ENCODE measurements around the gene ATOSA.

The ATOSA gene

DNA sequence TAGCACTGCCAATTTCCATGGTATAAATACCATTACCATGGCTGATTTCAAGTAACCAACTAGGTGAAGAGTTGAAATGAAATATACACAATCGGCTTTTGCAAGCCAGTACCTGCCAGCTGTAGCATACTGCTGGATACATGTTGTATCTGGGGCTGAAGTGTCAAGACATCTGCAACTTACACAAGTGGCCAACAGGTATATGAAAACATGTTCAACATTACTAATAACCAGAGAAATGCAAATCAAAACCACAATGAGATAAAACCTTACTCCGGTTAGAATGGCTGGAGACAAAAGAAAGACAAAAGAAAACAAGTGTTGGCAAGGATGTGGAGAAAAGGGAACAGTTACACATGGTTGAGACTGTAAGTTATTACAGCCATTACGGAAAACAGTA, 11.6 kb downstream of the ATOSA start:
- no peak overlapping the region for H3K4me3 ChIP-seq (ENCODE audit: low read length)
- no peak for DNase-seq (ENCODE audit: low read depth)
- TF ChIP-seq, protein P1, sequence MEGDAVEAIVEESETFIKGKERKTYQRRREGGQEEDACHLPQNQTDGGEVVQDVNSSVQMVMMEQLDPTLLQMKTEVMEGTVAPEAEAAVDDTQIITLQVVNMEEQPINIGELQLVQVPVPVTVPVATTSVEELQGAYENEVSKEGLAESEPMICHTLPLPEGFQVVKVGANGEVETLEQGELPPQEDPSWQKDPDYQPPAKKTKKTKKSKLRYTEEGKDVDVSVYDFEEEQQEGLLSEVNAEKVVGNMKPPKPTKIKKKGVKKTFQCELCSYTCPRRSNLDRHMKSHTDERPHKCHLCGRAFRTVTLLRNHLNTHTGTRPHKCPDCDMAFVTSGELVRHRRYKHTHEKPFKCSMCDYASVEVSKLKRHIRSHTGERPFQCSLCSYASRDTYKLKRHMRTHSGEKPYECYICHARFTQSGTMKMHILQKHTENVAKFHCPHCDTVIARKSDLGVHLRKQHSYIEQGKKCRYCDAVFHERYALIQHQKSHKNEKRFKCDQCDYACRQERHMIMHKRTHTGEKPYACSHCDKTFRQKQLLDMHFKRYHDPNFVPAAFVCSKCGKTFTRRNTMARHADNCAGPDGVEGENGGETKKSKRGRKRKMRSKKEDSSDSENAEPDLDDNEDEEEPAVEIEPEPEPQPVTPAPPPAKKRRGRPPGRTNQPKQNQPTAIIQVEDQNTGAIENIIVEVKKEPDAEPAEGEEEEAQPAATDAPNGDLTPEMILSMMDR (conservative IDR thresholded peaks at IDR 0.05; ENCODE audit: low read depth, low read length) = no peak

DNA sequence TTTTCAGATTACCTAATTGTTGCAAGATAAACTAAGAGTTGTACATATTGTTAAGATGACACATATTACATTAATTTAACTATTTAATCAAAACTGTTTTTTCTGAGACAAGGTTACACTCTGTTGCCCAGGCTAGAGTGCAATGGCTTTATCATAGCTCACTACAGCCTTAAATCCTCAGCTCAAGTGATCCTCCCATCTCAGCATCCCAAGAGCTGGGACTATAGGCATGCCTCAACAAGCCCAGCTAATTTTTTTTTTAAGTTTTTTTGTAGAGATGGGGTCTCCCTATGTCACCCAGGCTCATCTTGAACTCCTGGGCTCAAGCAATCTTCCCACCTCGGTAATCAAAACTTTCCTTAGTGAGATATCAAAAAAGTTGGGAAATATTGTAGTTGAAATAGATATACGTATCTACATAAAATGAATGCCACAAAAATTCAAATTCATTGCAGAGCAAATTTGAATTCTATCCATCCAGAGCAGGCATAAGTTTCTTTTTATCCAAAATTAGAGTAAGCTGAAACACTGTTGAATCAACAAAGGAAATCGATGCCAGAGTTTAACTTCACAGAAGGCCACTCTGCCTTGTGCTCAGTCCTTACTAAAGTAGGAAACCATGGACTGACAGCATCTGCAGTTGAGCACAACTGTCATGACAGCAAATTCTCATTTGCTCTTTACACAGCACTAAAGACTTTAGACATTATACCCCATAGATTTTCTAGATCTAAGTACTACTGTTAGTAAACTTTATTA, 15.5 kb downstream of the ATOSA start:
- TF ChIP-seq, protein P1 (conservative IDR thresholded peaks at IDR 0.05; ENCODE audit: low read depth, low read length) = no peak
- no peak for DNase-seq (ENCODE audit: low read depth)
- H3K4me3 ChIP-seq (ENCODE audit: low read length) = no peak overlapping the region

DNA sequence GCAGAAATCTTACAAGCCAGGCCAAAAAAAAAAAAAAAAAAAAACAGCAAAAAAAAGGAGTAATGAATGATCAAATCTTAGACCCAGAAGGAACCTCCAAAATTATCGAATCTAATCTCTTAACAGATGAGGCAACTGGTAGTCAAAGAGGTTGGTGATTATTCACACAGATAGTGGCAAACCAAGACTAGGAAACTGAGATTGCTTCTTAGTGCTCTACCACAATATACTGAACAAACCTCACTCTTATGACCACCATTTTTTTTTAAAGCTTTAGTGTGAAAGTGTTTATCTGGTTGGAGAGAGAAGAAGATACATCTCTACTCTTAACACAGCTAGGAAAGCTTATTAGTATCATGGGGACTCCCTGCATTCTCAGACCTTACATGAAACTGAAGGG, 17.3 kb downstream of the ATOSA start:
- TF ChIP-seq, protein P1 (conservative IDR thresholded peaks at IDR 0.05; ENCODE audit: low read depth, low read length) = no peak
- no peak overlapping the region for H3K4me3 ChIP-seq (ENCODE audit: low read length)

DNA sequence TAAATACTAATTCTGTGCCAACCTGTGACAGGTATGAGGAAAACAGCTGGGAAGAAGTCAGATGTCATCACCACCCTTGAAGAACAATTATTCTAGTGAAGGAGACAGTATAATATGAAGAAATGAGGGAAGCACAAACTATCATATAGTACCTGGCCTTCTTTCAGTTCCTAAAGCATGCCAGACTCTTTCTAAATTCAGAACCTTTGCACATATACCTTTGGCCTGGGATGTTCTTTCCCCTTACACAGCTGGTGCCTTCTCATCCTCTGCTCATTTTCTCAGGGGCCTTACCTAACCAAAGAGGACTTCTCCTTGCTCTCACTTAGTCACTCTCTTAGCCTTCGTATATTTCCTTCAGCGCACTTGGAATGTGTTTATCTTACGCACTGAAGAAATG, 19.0 kb downstream of the ATOSA start:
- H3K4me3 ChIP-seq (ENCODE audit: low read length) = no peak overlapping the region
- no peak for DNase-seq (ENCODE audit: low read depth)
- TF ChIP-seq, protein P1 (conservative IDR thresholded peaks at IDR 0.05; ENCODE audit: low read depth, low read length) = no peak

More for the DNA sequence above, 17.3 kb downstream of the ATOSA start:
- DNase-seq (ENCODE audit: low read depth) = no peak

DNA sequence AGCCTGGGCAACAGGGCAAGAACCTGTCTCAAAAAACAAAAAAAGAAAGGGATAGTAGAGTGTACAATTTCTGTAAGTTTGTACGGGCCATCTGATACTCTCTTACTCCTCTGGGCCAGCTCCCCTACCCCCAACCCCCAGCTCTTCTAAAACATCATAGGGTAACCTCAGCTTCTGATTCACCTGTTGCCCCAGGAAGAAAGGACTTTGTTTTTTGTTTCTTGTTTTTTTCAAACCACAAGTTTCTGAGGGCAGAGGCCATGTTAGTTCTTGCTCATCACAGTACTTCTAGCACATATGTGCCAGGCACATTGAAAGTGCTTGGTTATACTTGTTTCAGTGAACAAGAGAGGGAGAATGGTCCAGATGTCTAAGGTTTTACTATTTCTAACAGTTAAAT, 20.2 kb downstream of the ATOSA start:
- TF ChIP-seq, protein P1 (conservative IDR thresholded peaks at IDR 0.05; ENCODE audit: low read depth, low read length) = no peak
- no peak overlapping the region for H3K4me3 ChIP-seq (ENCODE audit: low read length)
- DNase-seq (ENCODE audit: low read depth) = no peak

DNA sequence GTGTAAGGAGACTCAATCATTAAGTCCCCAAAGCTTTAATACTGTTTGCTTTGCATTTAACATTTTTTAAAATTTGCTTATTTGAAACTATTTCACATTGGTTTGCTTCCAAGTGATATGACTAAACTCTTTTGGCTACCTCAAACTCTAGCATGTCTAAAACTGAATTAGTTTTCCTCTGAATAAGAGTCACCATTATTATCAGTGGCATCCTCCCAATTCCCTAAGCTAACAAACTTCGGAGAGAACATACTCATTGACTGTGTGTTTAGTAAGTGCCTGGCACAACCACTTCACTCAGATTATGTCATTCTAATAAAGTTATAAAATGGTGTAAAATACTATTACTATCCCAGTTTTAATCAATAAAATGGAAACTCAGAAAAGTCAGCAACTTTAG, 21.9 kb downstream of the ATOSA start:
- no peak for DNase-seq (ENCODE audit: low read depth)
- H3K4me3 ChIP-seq (ENCODE audit: low read length) = no peak overlapping the region
- TF ChIP-seq, protein P1 (conservative IDR thresholded peaks at IDR 0.05; ENCODE audit: low read depth, low read length) = no peak

DNA sequence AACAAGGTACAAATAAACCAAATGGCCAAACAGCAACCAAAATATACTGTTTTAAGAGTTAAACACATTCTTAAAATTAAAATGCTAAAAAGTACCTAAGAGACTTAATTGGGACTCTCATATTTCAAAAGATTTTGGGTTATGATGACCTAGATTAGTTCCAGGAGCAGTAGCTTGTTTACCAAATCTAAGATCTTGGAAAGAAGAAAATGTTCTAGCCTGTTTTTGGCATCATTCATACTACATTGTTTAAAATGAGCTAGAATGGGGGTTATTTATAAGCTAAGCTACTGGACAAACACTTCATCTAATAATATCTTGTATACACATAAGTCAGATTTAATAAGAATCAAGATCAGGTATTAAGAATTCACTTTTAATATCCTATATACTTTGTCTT, 22.8 kb downstream of the ATOSA start:
- TF ChIP-seq, protein P1 (conservative IDR thresholded peaks at IDR 0.05; ENCODE audit: low read depth, low read length) = no peak
- DNase-seq (ENCODE audit: low read depth) = no peak

More for the DNA sequence above, 22.8 kb downstream of the ATOSA start:
- H3K4me3 ChIP-seq (ENCODE audit: low read length) = no peak overlapping the region
